ENCODE data around the gene EPC2.

GRCh38 chr2:148643998-148644882 lies at the start of gene EPC2:
- TF ChIP-seq EZH2 (IDR thresholded peaks at IDR 0.05; ENCODE audit: borderline replicate concordance, insufficient read depth, low read depth, low read length, poor library complexity, severe bottlenecking) (no peak), CTCF (IDR thresholded peaks at IDR 0.05) (no peak)
